KG1 (cell line): Measurements from ENCODE around the gene P2RX3.
"Not testable (repeated sequence)": the region's sequence is repeated elsewhere in the genome, so short reads cannot be mapped to it uniquely, and the experiment has no call there.

Source experiments
- DNase-seq: peaks from one replicate; lab custom pipeline; 2025; lab: John Stamatoyannopoulos, UW

The P2RX3 gene

DNA sequence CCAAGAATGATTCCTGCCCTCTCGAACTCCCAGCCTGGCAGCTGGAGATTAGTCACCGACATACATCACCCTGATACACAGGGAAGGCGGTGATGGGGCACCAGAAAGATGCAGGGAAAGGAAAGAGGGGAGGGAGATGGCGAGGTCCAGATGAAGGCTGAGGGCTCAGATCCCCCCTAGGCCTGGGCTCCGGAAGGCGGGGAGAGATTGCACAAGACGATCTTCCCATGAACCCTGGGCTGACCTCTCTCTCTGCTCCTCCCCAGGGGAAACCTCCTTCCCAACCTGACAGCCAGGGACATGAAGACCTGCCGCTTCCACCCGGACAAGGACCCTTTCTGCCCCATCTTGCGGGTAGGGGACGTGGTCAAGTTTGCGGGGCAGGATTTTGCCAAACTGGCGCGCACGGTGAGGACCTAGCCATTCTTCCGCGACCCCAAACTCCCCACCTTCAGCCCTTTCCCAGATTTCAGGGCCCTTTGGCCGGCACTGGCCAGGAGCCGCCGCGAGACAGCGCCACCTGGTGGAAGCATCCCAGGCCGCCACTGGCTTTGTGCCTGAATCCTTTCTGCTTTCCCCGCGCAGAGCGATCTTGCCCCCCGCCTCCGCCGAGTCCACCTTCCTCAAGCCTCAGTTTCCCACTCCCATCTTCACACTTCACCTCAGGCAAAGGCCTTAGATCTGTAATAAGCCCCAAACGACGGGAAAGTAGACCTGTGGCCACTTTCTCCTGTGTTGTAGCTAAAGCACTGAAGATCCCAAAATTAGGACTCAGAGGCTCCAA is 11.5 kb downstream of the P2RX3 start:
- DNase-seq, result no peak

GRCh38 chr11:57353036-57353435 is 14.9 kb downstream of the P2RX3 start:
- no peak for DNase-seq

- no peak for DNase-seq
These were observed 15.3 kb downstream of the P2RX3 start for GRCh38 chr11:57353446-57353845.

DNA sequence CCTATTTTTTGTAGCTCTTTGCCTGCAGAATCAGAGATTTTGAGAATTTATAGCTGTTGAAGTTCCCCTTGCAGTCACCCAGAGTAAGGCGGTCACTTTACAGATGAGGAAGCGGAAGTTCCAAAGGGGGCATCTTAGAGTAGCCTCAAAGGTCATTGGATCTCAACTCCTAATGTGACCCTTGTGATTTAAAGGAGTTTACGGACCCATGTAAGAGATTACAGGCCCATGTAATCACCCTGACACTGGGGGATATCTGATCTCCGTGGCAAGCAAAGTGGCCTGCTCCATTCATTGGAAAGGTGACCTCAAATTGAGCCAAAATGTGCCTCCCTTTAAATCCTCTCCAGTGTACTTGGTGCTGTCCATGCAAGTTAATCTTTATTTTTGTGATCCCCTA is 15.7 kb downstream of the P2RX3 start:
- DNase-seq, result no peak

DNA sequence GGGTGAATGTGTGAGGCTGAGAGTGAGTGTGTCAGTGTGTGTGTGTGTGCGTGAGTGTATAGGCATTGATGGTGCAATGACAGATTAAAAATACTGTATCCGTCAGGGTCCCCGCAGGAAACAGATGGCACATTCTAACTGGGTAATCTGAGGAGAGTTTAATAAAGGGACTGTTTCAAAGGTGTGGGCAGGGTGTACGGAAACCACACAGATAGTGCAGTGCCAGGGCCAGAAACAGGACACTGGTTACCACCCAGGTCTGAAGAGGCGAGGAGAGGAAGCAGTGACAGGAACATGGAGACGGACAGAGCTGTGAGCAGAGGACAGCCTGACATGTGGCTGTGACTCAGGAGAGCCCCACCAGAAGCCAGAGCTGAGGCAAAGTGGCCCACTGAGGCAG is 16.5 kb downstream of the P2RX3 start:
- DNase-seq, result peak; percentile 71

DNA sequence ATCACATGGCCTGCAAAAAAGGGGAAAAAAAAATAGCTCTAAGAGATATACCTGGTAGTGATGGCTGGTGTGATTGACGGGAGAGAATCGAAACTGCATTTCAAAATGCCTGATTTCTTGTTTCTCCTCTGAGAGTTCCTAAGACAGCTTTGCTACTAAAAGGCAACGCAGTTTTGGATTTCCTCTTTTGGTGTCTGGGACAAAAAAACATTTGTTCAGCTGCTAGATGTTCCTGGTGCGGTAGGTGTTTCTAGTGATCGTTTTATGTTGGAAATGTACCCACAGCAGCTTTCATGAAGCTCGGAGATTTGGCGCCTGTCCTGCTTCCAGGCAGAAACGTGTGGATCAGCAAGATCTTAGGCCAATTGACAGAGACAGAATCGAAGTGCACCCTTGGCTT is 18.1 kb downstream of the P2RX3 start:
- DNase-seq, result no peak

DNA sequence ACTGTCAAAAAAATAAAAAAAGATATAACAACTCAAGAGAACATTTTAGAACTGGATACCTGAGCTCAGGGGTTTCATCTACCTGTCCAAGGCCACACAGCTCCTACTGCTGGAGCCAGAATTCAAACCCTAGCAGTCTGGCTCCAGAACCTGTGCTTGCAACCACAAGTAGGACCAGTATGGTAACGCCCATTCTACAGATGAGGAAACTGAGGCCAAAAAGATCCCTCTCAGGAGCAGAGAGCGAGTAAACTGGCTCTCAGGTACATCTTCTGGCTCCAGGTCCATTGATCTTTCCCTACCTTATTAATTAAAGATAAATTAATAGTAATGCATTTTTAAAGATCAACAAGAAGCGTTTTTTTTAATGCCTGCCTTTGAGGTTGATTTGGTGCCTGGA is 19.2 kb downstream of the P2RX3 start:
- no peak for DNase-seq

DNA sequence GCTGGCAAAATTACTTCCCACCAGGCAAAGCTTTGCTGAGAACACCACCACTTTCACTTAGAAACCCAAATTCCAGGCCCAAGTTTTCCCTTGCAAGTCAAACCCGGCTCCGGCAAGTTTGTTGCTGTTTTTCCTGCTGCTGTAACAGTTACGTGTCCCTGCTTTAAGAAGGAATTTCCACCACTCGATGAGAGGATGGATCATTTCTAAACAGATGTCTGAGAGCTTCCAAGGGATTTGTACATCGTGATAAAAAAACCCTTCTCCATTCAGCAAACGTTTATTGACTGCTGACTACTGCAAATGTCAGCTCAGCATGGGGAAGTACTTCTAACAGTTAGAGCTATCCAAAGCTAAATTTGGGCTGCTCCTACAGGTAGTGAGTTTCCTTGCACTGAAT is 19.7 kb downstream of the P2RX3 start:
- DNase-seq, result no peak

DNA sequence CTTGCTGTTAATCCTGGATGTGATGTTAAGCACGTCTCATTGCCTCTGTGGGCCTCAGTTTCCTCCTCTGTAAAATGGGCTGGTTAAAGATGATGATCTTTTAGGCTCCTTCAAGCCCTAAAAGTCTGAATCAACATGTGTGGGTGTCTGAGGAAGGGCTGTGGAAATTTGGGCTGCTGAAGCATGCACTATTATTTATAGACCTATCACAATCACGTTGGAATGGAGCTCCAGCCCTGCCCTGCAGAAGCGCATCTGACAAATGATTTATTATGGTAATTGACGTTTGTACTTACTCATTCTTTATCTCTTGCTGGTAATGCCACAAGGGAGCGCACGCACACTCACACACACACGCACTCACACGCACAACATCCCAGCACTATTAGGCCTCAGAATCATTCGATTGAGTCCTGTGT is 20.4 kb downstream of the P2RX3 start:
- DNase-seq, result no peak

DNA sequence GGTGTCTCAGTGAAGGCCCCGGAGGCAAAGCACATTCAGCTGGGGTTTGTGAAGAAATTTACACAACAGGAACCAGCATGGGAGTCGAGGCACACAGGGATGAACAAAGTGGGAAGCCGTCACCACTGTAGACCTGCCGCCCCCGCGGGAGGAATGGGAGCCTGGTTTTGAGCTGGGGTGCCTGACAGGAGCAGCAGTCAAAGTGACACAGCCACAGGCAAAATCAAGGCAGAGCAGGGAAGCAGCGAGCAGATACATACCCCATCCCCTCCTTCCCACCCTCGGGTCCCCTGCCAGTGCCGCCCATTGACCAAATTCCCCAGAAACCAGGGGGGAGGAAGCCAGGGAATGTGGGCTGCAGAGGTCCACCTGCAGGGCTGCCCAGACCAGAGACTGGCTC is 20.8 kb downstream of the P2RX3 start:
- DNase-seq, result no peak

- no peak for DNase-seq
These were observed 21.2 kb downstream of the P2RX3 start for GRCh38 chr11:57359396-57359795.

- no peak for DNase-seq
These were observed 21.9 kb downstream of the P2RX3 start for GRCh38 chr11:57359896-57360690.

- DNase-seq, result no peak
These were observed 22.8 kb downstream of the P2RX3 start for GRCh38 chr11:57360991-57361390.

DNA sequence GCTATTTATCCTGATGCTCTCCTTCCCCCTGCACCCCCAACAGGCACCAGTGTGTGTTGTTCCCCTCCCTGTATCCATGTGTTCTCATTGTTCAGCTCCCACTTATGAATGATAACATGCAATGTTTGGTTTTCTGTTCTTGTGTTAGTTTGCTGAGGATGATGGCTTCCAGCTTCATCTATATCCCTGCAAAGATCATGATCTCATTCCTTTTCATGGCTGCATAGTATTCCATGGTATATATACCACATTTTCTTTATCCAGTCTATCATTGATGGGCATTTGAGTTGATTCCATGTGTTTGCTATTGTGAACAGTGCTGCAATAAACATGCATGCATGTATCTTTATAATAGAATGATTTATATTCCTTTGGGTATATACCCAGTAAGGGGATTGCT is 23.3 kb downstream of the P2RX3 start:
- not testable (repeated sequence) for DNase-seq

DNA sequence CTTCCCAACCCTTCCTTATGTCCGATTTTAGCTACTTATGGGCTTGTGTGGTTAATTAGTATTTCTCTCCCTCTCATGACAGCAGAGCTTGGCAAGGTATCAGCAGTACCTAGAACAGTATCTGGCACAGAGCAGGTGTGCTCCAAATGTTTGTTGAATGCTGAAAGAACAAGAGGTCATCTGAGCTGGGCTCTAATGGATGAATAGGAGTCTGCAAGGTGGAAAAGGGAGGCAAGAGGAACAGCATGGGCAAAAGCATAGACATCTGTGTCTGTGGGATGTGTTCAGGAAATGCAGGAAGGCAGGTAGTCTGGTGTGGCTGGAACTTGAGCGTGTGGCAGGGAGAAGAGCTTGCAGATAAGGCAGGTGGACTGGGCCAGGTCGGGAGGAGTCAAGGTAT is 23.8 kb downstream of the P2RX3 start:
- no peak for DNase-seq

DNA sequence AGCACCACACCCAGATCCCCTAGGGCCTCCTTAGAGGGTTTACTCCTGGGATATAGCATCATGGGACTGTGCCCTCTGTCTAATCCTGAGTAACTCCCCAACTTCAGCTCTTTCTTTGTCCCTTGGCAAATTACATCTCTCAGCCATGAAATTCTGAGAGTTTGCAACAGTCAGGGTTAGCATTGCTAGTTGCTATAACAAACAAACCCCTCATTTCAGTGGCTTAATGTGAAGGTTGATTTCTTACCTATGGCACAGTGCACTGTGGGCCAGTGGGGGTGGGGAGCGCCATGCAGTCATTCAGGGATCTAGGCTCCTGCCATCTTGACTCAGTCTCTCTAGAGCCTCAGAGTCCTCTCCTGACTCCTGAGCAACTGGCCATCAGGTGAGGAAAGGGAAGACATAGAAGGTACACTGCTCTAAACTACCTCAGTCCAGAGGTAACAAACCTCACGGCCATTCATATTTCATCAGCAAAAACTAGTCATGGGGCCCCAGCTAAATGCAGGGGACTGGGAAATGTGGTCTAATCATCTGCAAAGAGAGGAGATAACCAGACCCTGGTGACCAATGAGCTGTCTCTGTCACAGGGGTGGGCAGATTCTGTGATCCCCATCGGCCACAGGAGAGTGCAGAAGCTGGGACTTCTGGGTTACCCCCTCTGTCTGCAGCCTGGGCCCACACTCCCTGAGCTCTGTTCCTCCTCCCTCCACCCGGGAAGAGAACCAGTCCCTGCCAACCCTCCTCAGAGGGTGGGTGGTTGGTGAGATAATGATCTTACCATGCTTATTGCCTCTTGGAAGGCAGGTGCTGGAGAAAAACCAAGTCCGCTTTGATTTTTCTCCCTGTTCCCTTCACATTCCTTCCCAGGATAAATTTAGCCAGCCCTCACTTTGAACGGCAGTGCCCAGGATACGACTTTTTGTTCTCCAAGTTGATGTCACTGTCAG is 25.3 kb downstream of the P2RX3 start:
- DNase-seq, result no peak

- DNase-seq, result no peak
These were observed 26.9 kb downstream of the P2RX3 start for GRCh38 chr11:57364851-57365660.

DNA sequence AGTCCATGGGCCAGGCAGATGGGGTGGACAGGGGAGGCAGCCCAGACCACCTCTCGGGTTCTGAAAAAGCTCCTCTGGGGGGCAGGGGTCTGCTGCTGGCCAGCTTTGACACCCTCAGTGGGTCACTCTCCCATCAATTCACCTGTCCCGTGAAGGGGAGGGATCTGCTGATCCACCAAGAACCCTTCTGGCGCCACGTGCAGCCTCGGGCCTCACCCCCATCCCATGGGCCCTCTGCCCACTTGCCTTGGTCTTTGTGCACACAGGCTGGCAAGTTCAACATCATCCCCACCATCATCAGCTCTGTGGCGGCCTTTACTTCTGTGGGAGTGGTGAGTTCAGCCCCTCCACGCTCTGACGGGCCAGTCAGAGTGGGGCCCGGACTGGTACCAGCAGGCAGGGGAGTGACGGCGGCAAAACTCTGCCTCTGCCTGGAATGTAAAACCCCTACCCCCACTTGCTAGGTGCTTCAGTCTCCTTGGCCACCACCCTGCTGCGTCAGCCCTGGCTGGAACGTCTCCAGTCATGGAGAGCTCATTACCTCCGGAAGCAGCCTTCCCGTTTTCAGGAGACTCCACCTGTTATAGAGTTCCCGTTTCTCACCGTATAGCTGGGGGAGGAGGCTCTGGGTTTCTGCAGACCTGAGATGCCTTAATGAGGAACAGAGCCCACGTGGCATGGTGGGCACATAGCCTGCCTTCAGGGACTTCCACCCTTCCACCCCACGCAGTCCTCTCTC is 30.1 kb downstream of the P2RX3 start:
- DNase-seq, result no peak

- DNase-seq, result no peak
These were observed 30.7 kb downstream of the P2RX3 start for GRCh38 chr11:57368845-57369232.

GRCh38 chr11:57370251-57370650 is 32.1 kb downstream of the P2RX3 start:
- DNase-seq, result no peak

- no peak for DNase-seq
These were observed 32.8 kb downstream of the P2RX3 start for GRCh38 chr11:57370941-57371340.
